Stimulated activated CD8-positive, alpha-beta memory T cell treated with anti-CD3 and anti-CD28 coated beads, Interleukin-12 subunit alpha, Interleukin-12 subunit beta, amount 100 ng/mL, for 1 hour (primary cell): ENCODE measurements around the gene EP400.

ENCODE experiments used
- DNase-seq: peaks from one replicate; pipeline ENCODE4 v3.0.0-alpha.2; 2020; ENCODE audit warnings: low read depth

Gene EP400

GRCh38 chr12:132121283-132121682 is 171.5 kb downstream of the EP400 start:
- DNase-seq, result no peak

GRCh38 chr12:132123970-132124765 is 174.4 kb downstream of the EP400 start:
- no peak for DNase-seq

- DNase-seq, result no peak
These were observed 175.2 kb downstream of the EP400 start for GRCh38 chr12:132124766-132125425.

GRCh38 chr12:132125736-132126135 is 176.0 kb downstream of the EP400 start:
- DNase-seq, result no peak

- no peak for DNase-seq
These were observed 177.3 kb downstream of the EP400 start for GRCh38 chr12:132127041-132127440.

- DNase-seq, result no peak
These were observed 179.3 kb downstream of the EP400 start for GRCh38 chr12:132129007-132129406.

GRCh38 chr12:132130690-132131089 is 180.9 kb downstream of the EP400 start:
- DNase-seq, result no peak
